Measurements from ENCODE around the gene DNAJC12.
"Not testable (repeated sequence)": the region's sequence is repeated elsewhere in the genome, so short reads cannot be mapped to it uniquely, and the experiment has no call there.

DNAJC12 gene

GRCh38 chr10:67835541-67836394 is 2.2 kb downstream of the DNAJC12 start:
- H3K14ac ChIP-seq (ENCODE audit: low read length in 2 of 2); H3K36me3 ChIP-seq (ENCODE audit: control insufficient read depth in 1 of 2, insufficient read depth in 2 of 2, low read depth in 1 of 2, low read length in 2 of 2); H3K27ac ChIP-seq (ENCODE audit: low read length, poor library complexity, severe bottlenecking); H3K79me1 ChIP-seq (replicated peaks; ENCODE audit: low read length, poor library complexity, severe bottlenecking); H2BK120ac ChIP-seq (ENCODE audit: low read depth, low read length); H3K18ac ChIP-seq (ENCODE audit: low read depth in 1 of 2, low read length in 2 of 2); H2BK12ac ChIP-seq (ENCODE audit: low read length in 2 of 2); H2AK5ac ChIP-seq (ENCODE audit: low read length, severe bottlenecking); H4K8ac ChIP-seq (ENCODE audit: low read length); H3K4me3 ChIP-seq (ENCODE audit: insufficient read depth in 1 of 2, low read depth in 1 of 2, low read length in 2 of 2); H2BK15ac ChIP-seq (ENCODE audit: low read depth, poor library complexity, severe bottlenecking); H3K23ac ChIP-seq (ENCODE audit: low read length in 2 of 2); H3K4ac ChIP-seq (ENCODE audit: low read depth in 1 of 2, low read length in 2 of 2); H2AFZ ChIP-seq (ENCODE audit: low read depth, low read length); H4K91ac ChIP-seq (ENCODE audit: low read length); H3K9me3 ChIP-seq (ENCODE audit: control insufficient read depth, low read length); H3K27me3 ChIP-seq (ENCODE audit: control insufficient read depth in 1 of 2, insufficient read depth in 1 of 2, low read length in 2 of 2); DNase-seq; H3K4me1 ChIP-seq (ENCODE audit: control insufficient read depth, insufficient read depth, low read depth, low read length); H3K9ac ChIP-seq (ENCODE audit: low read length); H3K4me2 ChIP-seq (ENCODE audit: low read length, poor library complexity, severe bottlenecking); H2BK5ac ChIP-seq (ENCODE audit: low read depth, low read length, poor library complexity, severe bottlenecking): not testable (repeated sequence)
- 84% methylated on average over 4 of the region's 6 CpGs for WGBS

GRCh38 chr10:67834375-67834774 is 3.6 kb downstream of the DNAJC12 start:
- Histone ChIP-seq H2BK15ac (ENCODE audit: low read depth, poor library complexity, severe bottlenecking) (no peak overlapping the region), H3K9me3 (ENCODE audit: control insufficient read depth, low read length) (no peaks in the 10 kb centered on the region), H3K4ac (ENCODE audit: low read depth in 1 of 2, low read length in 2 of 2) (no peak overlapping the region), H3K27ac (ENCODE audit: low read length, poor library complexity, severe bottlenecking) (no peak overlapping the region), H3K36me3 (ENCODE audit: control insufficient read depth in 1 of 2, insufficient read depth in 2 of 2, low read depth in 1 of 2, low read length in 2 of 2) (no peaks in the 10 kb centered on the region), H3K27me3 (ENCODE audit: control insufficient read depth in 1 of 2, insufficient read depth in 1 of 2, low read length in 2 of 2) (no peaks in the 10 kb centered on the region), H3K4me3 (ENCODE audit: insufficient read depth in 1 of 2, low read depth in 1 of 2, low read length in 2 of 2) (no peak overlapping the region), H3K23ac (ENCODE audit: low read length in 2 of 2) (no peak overlapping the region), H3K79me1 (replicated peaks; ENCODE audit: low read length, poor library complexity, severe bottlenecking) (no peaks in the 10 kb centered on the region), H3K4me1 (ENCODE audit: control insufficient read depth, insufficient read depth, low read depth, low read length) (no peaks in the 10 kb centered on the region), H3K9ac (ENCODE audit: low read length) (no peak overlapping the region), H3K4me2 (ENCODE audit: low read length, poor library complexity, severe bottlenecking) (no peak overlapping the region), H3K18ac (ENCODE audit: low read depth in 1 of 2, low read length in 2 of 2) (no peak overlapping the region), H4K8ac (ENCODE audit: low read length) (no peak overlapping the region), H4K91ac (ENCODE audit: low read length) (no peak overlapping the region), H3K14ac (ENCODE audit: low read length in 2 of 2) (no peak overlapping the region), H2AFZ (ENCODE audit: low read depth, low read length) (no peak overlapping the region), H2AK5ac (ENCODE audit: low read length, severe bottlenecking) (no peak overlapping the region), H2BK12ac (ENCODE audit: low read length in 2 of 2) (no peak overlapping the region), H2BK5ac (ENCODE audit: low read depth, low read length, poor library complexity, severe bottlenecking) (no peak overlapping the region), H2BK120ac (ENCODE audit: low read depth, low read length) (no peak overlapping the region)
- no peak for DNase-seq
- WGBS: 97% methylated on average over 8 of the region's 8 CpGs

- H2BK12ac ChIP-seq (ENCODE audit: low read length in 2 of 2): no peak overlapping the region
- no peak overlapping the region for H3K4me2 ChIP-seq (ENCODE audit: low read length, poor library complexity, severe bottlenecking)
- no peak overlapping the region for H3K4me3 ChIP-seq (ENCODE audit: insufficient read depth in 1 of 2, low read depth in 1 of 2, low read length in 2 of 2)
- H2BK5ac ChIP-seq (ENCODE audit: low read depth, low read length, poor library complexity, severe bottlenecking): no peak overlapping the region
- no peak overlapping the region for H2BK15ac ChIP-seq (ENCODE audit: low read depth, poor library complexity, severe bottlenecking)
- no peak overlapping the region for H3K23ac ChIP-seq (ENCODE audit: low read length in 2 of 2)
- H3K79me1 ChIP-seq (replicated peaks; ENCODE audit: low read length, poor library complexity, severe bottlenecking): no peaks in the 10 kb centered on the region
- 95% methylated on average over 2 of the region's 3 CpGs for WGBS
- no peak overlapping the region for H4K8ac ChIP-seq (ENCODE audit: low read length)
- H3K27me3 ChIP-seq (ENCODE audit: control insufficient read depth in 1 of 2, insufficient read depth in 1 of 2, low read length in 2 of 2): no peaks in the 10 kb centered on the region
- H3K9me3 ChIP-seq (ENCODE audit: control insufficient read depth, low read length): no peaks in the 10 kb centered on the region
- no peaks in the 10 kb centered on the region for H3K36me3 ChIP-seq (ENCODE audit: control insufficient read depth in 1 of 2, insufficient read depth in 2 of 2, low read depth in 1 of 2, low read length in 2 of 2)
- H3K9ac ChIP-seq (ENCODE audit: low read length): no peak overlapping the region
- no peak overlapping the region for H3K4ac ChIP-seq (ENCODE audit: low read depth in 1 of 2, low read length in 2 of 2)
- no peak overlapping the region for H2AFZ ChIP-seq (ENCODE audit: low read depth, low read length)
- no peak overlapping the region for H4K91ac ChIP-seq (ENCODE audit: low read length)
- H3K4me1 ChIP-seq (ENCODE audit: control insufficient read depth, insufficient read depth, low read depth, low read length): peaks cover 1% of the 10 kb centered on the region
- no peak overlapping the region for H3K27ac ChIP-seq (ENCODE audit: low read length, poor library complexity, severe bottlenecking)
- no peak overlapping the region for H2BK120ac ChIP-seq (ENCODE audit: low read depth, low read length)
- no peak overlapping the region for H3K18ac ChIP-seq (ENCODE audit: low read depth in 1 of 2, low read length in 2 of 2)
- H3K14ac ChIP-seq (ENCODE audit: low read length in 2 of 2): no peak overlapping the region
- H2AK5ac ChIP-seq (ENCODE audit: low read length, severe bottlenecking): no peak overlapping the region
- DNase-seq: no peak
Observed at GRCh38 chr10:67827811-67828210, 10.2 kb downstream of the DNAJC12 start.

- no peak overlapping the region for H4K91ac ChIP-seq (ENCODE audit: low read length)
- H3K23ac ChIP-seq (ENCODE audit: low read length in 2 of 2): no peak overlapping the region
- H3K4me3 ChIP-seq (ENCODE audit: insufficient read depth in 1 of 2, low read depth in 1 of 2, low read length in 2 of 2): no peak overlapping the region
- no peak overlapping the region for H3K4me2 ChIP-seq (ENCODE audit: low read length, poor library complexity, severe bottlenecking)
- peaks cover 12% of the 10 kb centered on the region for H3K4me1 ChIP-seq (ENCODE audit: control insufficient read depth, insufficient read depth, low read depth, low read length)
- H2AK5ac ChIP-seq (ENCODE audit: low read length, severe bottlenecking): peak overlapping the region; percentile 43
- peaks cover 1% of the 10 kb centered on the region for H3K79me1 ChIP-seq (replicated peaks; ENCODE audit: low read length, poor library complexity, severe bottlenecking)
- H3K9ac ChIP-seq (ENCODE audit: low read length): no peak overlapping the region
- no peak overlapping the region for H3K18ac ChIP-seq (ENCODE audit: low read depth in 1 of 2, low read length in 2 of 2)
- no peak overlapping the region for H2BK120ac ChIP-seq (ENCODE audit: low read depth, low read length)
- no peak overlapping the region for H3K4ac ChIP-seq (ENCODE audit: low read depth in 1 of 2, low read length in 2 of 2)
- H2BK12ac ChIP-seq (ENCODE audit: low read length in 2 of 2): no peak overlapping the region
- H3K27me3 ChIP-seq (ENCODE audit: control insufficient read depth in 1 of 2, insufficient read depth in 1 of 2, low read length in 2 of 2): no peaks in the 10 kb centered on the region
- H2AFZ ChIP-seq (ENCODE audit: low read depth, low read length): no peak overlapping the region
- DNase-seq: peak; percentile 46
- no peak overlapping the region for H2BK5ac ChIP-seq (ENCODE audit: low read depth, low read length, poor library complexity, severe bottlenecking)
- no peak overlapping the region for H3K27ac ChIP-seq (ENCODE audit: low read length, poor library complexity, severe bottlenecking)
- no peak overlapping the region for H2BK15ac ChIP-seq (ENCODE audit: low read depth, poor library complexity, severe bottlenecking)
- H3K36me3 ChIP-seq (ENCODE audit: control insufficient read depth in 1 of 2, insufficient read depth in 2 of 2, low read depth in 1 of 2, low read length in 2 of 2): no peaks in the 10 kb centered on the region
- H3K14ac ChIP-seq (ENCODE audit: low read length in 2 of 2): no peak overlapping the region
- H3K9me3 ChIP-seq (ENCODE audit: control insufficient read depth, low read length): no peaks in the 10 kb centered on the region
- 73% methylated on average over 3 of the region's 3 CpGs for WGBS
- H4K8ac ChIP-seq (ENCODE audit: low read length): no peak overlapping the region
Observed at GRCh38 chr10:67819768-67820204, 18.2 kb downstream of the DNAJC12 start.

Measured in mesenchymal stem cell (in vitro differentiated cells and primary cell).